ENCODE results near the gene WWOX. TPM values are rescaled to one million over a fixed set of nuclear protein-coding genes. Genes with fewer than 3 reads are reported as not detected.
"Not testable (repeated sequence)": the region's sequence is repeated elsewhere in the genome, so short reads cannot be mapped to it uniquely, and the experiment has no call there.

The WWOX gene
- total RNA-seq, 3 donors from 2014 or later (not counting 1 experiment from before 2014, with no cell fraction given) = 21.0 to 29.8 (median 27.0) TPM

DNA sequence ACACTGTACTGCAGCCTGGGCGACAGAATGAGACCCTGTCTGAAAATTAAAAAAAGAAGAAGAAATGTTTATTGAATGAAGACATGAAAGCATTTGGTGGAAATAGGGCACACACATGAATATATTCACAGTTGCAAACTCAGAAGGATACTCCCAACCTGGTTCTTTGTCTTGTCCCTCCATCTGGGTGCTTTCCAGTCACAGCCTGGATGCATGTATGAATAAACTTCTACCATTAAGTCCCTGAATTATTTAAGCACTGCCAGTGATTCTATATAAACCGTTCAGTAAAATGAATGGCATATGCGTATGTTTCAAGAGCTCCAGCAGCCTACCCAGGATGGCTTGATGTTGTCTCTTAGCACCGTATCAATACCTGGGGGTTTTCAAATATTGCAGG lies 591.1 kb downstream of the WWOX start:
- DNase-seq (no peak), ATAC-seq (no peak)
- intact Hi-C loops (cut with micrococcal nuclease) = no loop called here
- no peaks in the 10 kb centered on the region for H3K9me3 ChIP-seq (ENCODE audit: control insufficient read depth, insufficient read depth, low read length)
- Mint-ChIP-seq H3K9me3 (no peaks in the 10 kb centered on the region), H3K27me3 (ENCODE audit: low read depth in 2 of 2) (peaks cover 0 to 3% of the 10 kb centered on the region in 2 donors), H3K4me1 (no peaks in the 10 kb centered on the region), H3K27ac (no peak overlapping the region), H3K4me3 (no peak overlapping the region), H3K36me3 (no peaks in the 10 kb centered on the region)
- H3K27me3 ChIP-seq (ENCODE audit: control insufficient read depth, insufficient read depth, low read length) = no peaks in the 10 kb centered on the region
- no peaks in the 10 kb centered on the region for H3K36me3 ChIP-seq (ENCODE audit: control insufficient read depth, insufficient read depth, low read length)
- 91% methylated on average over 4 of the region's 4 CpGs for WGBS (ENCODE audit: insufficient coverage)
- no peak for TF ChIP-seq CTCF (IDR thresholded peaks at IDR 0.05)
- no peak overlapping the region for H3K4me3 ChIP-seq (ENCODE audit: low read length)
- H3K27ac ChIP-seq (ENCODE audit: low read length) = no peak overlapping the region
- H3K4me1 ChIP-seq (ENCODE audit: control insufficient read depth, insufficient read depth, low read length) = no peaks in the 10 kb centered on the region

GRCh38 chr16:78691746-78692145 lies 592.3 kb downstream of the WWOX start:
- H3K27me3 Mint-ChIP-seq (ENCODE audit: low read depth in 2 of 2); ATAC-seq; intact Hi-C loops (cut with micrococcal nuclease): not testable (repeated sequence)

GRCh38 chr16:78693496-78693895 lies 594.0 kb downstream of the WWOX start:
- Histone ChIP-seq H3K27me3 (ENCODE audit: control insufficient read depth, insufficient read depth, low read length) (no peaks in the 10 kb centered on the region), H3K4me3 (ENCODE audit: low read length) (no peak overlapping the region), H3K27ac (ENCODE audit: low read length) (no peak overlapping the region), H3K4me1 (ENCODE audit: control insufficient read depth, insufficient read depth, low read length) (no peaks in the 10 kb centered on the region), H3K9me3 (ENCODE audit: control insufficient read depth, insufficient read depth, low read length) (no peaks in the 10 kb centered on the region), H3K36me3 (ENCODE audit: control insufficient read depth, insufficient read depth, low read length) (no peaks in the 10 kb centered on the region)
- intact Hi-C loops (cut with micrococcal nuclease) = no loop called here
- no peaks in the 10 kb centered on the region for H3K36me3 Mint-ChIP-seq
- no peaks in the 10 kb centered on the region for H3K9me3 Mint-ChIP-seq
- no peaks in the 10 kb centered on the region for H3K4me1 Mint-ChIP-seq
- 90% methylated on average over 5 of the region's 5 CpGs for WGBS (ENCODE audit: insufficient coverage)
- H3K27me3 Mint-ChIP-seq (ENCODE audit: low read depth in 2 of 2) = peaks cover 0 to 3% of the 10 kb centered on the region in 2 donors
- DNase-seq (no peak), ATAC-seq (no peak)
- TF ChIP-seq CTCF (IDR thresholded peaks at IDR 0.05) = no peak
- H3K27ac Mint-ChIP-seq = no peak overlapping the region
- H3K4me3 Mint-ChIP-seq = no peak overlapping the region

More at GRCh38 chr16:78691746-78692145, 592.3 kb downstream of the WWOX start:
- H3K36me3 Mint-ChIP-seq; H3K27ac ChIP-seq (ENCODE audit: low read length); H3K9me3 Mint-ChIP-seq; H3K4me1 ChIP-seq (ENCODE audit: control insufficient read depth, insufficient read depth, low read length); H3K27me3 ChIP-seq (ENCODE audit: control insufficient read depth, insufficient read depth, low read length); H3K4me3 ChIP-seq (ENCODE audit: low read length); DNase-seq; H3K9me3 ChIP-seq (ENCODE audit: control insufficient read depth, insufficient read depth, low read length); H3K4me3 Mint-ChIP-seq; H3K36me3 ChIP-seq (ENCODE audit: control insufficient read depth, insufficient read depth, low read length); H3K27ac Mint-ChIP-seq; H3K4me1 Mint-ChIP-seq: not testable (repeated sequence)
- WGBS (ENCODE audit: insufficient coverage) = 83% methylated on average over 1 of the region's 3 CpGs

GRCh38 chr16:78694414-78694813 lies 595.0 kb downstream of the WWOX start:
- no peaks in the 10 kb centered on the region for H3K27me3 ChIP-seq (ENCODE audit: control insufficient read depth, insufficient read depth, low read length)
- intact Hi-C loops (cut with micrococcal nuclease) = no loop called here
- ATAC-seq (no peak), DNase-seq (no peak)
- no peaks in the 10 kb centered on the region for H3K9me3 Mint-ChIP-seq
- H3K27ac Mint-ChIP-seq = no peak overlapping the region
- 90% methylated on average over 3 of the region's 3 CpGs for WGBS (ENCODE audit: insufficient coverage)
- no peaks in the 10 kb centered on the region for H3K4me1 Mint-ChIP-seq
- H3K4me3 ChIP-seq (ENCODE audit: low read length) = no peak overlapping the region
- H3K9me3 ChIP-seq (ENCODE audit: control insufficient read depth, insufficient read depth, low read length) = no peaks in the 10 kb centered on the region
- H3K36me3 ChIP-seq (ENCODE audit: control insufficient read depth, insufficient read depth, low read length) = no peaks in the 10 kb centered on the region
- no peaks in the 10 kb centered on the region for H3K4me1 ChIP-seq (ENCODE audit: control insufficient read depth, insufficient read depth, low read length)
- TF ChIP-seq CTCF (IDR thresholded peaks at IDR 0.05) = no peak
- no peak overlapping the region for H3K4me3 Mint-ChIP-seq
- no peak overlapping the region for H3K27ac ChIP-seq (ENCODE audit: low read length)
- no peaks in the 10 kb centered on the region for H3K36me3 Mint-ChIP-seq
- H3K27me3 Mint-ChIP-seq (ENCODE audit: low read depth in 2 of 2) = no peaks in the 10 kb centered on the region

Data from natural killer cell (primary cell).